Germinal center (tissue), 1 donor: ENCODE data around the gene PWP1.
A peak's percentile ranks its signal among the peaks of the same experiment; 100 is the strongest.
"Not testable (repeated sequence)": the region's sequence is repeated elsewhere in the genome, so short reads cannot be mapped to it uniquely, and the experiment has no call there.

Experiments
- DNase-seq: peaks from one replicate; pipeline ENCODE4 v3.0.0; 2012; ENCODE audit warnings: mixed read lengths, low spot score

The PWP1 gene

GRCh38 chr12:107668320-107669098, 17.1 kb upstream of the PWP1 start:
- no peak for DNase-seq

GRCh38 chr12:107669946-107670345, 15.7 kb upstream of the PWP1 start:
- DNase-seq, result no peak

DNA sequence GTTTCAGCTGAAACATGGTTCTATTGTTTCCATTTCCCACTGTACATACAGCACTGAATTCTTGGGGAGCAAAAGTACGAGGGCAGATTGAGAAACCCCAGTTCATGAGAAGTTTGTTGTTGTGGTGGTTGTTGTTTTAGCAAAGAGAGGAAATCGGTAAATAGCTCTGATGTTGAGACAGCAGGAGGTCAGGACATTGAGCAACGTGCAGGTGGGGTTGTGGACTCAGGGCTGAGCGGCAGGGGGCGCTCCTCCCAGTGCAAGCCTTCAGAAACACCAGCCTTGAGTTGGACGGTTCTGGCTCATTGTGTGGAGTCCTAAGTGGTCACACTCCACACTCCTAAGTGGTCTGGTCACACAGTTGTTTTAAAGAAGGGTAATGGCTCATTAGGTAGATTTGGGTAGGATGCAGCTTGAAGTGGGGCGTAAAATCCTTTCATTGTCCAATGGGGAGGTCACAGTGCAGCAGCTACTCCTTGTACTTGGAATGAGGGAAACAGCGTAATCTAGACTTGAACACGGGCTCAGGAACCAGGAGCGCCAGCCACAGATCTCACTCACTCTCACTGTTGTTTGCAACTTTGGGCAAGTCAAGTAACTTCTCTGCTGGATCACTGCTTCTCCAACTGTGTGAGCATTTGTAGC, 14.5 kb upstream of the PWP1 start:
- peak; percentile 26 for DNase-seq

GRCh38 chr12:107677671-107678070, 7.9 kb upstream of the PWP1 start:
- DNase-seq, result no peak

DNA sequence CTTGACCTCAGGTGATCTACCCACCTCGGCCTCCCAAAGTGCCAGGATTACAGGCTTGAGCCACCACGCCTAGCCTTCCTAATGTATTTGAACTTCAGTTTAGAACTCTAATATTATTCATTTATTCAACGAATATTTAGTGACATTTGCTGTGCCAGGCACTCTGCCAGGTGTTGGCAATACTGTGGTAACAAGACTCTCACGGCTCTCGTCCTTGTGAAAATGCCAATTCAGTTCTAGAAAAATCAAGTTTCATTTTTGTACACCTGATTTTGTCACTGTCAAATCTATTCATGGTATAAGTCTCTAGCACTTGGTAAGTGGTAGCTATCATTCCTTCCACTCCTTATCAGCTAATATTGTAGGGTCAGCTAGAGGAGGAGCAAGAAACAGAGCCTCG, 6.3 kb upstream of the PWP1 start:
- DNase-seq, result no peak

GRCh38 chr12:107681455-107681835, 4.2 kb upstream of the PWP1 start:
- no peak for DNase-seq

GRCh38 chr12:107681836-107682820, 3.5 kb upstream of the PWP1 start:
- no peak for DNase-seq

GRCh38 chr12:107684029-107684795, 1.4 kb upstream of the PWP1 start:
- DNase-seq, result no peak

DNA sequence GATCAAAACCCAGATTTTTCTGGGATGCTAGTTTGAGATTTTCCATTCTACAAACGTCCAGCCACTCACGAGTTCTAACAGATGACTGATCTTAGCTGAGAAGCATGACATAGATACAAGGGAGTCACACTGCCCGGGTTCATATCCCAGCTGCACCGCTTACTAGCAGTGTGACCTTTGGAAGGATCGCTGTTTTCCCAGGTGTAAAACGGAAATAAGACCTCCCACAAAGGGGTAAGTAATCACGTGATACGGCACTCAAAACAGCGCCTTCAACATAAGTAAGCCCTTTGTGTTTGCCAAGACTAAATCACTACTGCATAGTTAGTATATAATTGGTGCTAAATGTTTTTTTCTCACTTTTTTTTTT, 624 bp upstream of the PWP1 start:
- no peak for DNase-seq

DNA sequence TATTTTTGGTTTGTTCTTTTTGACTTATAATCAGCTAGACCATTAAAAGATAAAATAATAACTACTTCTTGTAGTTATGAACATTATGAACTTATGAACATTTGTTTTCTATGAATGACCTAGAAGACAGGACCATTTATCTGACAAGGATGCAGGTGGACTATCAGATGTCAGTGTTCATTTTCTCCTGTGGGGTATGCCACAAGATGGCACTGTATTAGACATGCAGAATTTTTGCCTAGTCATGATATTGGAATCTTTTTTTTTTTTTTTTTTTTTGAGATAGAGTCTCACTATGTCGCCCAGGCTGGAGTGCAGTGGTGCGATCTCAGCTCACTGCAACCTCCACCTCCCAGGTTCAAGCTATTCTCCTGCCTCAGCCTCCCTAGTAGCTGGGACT, 10.2 kb downstream of the PWP1 start:
- DNase-seq, result not testable (repeated sequence)

DNA sequence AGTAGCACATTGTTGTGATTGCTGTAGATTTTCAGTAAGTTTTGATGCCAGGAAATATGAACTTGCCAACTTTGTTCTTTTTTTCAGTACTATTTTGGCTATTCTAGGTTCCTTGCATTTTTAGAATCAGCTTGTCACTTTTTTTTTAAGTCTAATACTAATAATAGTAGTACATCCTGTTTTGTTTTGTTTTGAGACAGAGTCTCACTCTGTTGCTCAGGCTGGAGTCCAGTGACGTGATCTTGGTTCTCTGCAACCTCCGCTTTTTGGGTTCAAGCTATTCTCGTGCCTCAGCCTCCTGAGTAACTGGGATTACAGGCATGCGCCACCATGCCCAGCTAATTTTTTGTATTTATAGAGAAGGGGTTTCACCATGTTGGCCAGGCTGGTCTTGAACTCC, 16.5 kb downstream of the PWP1 start:
- no peak for DNase-seq

DNA sequence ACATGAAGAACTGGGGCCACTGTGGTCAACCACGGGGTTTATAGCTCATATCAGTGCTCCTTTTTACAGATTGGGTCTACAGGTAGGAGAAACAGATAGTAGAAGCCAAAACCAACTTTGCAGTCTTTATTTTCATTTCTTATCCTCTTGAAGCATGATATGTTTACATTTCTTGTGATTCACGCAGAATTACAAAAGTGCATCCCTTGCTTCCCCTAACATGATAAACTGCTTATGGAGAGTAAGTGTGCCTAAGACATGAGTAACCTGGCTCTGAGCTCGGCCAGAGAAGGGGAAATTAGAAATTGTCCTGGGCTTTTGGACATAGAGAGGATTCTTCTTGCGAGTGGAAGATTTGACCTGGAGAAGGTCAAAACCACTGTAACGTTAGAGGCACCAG, 18.4 kb downstream of the PWP1 start:
- DNase-seq, result no peak

- DNase-seq, result not testable (repeated sequence)
Observed at GRCh38 chr12:107705522-107705921, 19.9 kb downstream of the PWP1 start.

- DNase-seq, result no peak
Observed at GRCh38 chr12:107715780-107716179, 30.2 kb downstream of the PWP1 start.

DNA sequence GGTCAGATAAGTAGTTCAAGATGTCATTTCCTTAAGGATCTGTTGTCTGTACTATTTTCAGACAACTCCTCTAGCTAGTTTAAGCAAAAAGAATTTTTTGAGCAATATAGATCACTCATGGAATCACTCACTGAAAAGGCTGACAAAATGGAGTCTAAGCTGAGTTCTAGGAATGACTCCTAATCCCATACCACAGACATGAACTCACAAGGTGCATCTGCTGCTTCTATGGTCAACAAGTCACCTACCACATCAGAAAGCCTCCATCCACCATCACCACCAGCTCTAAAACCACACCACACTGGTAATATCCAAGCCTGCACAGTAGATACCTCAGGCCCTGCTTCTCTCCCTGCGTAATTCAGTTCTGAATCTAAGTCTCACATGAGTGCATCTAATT, 33.0 kb downstream of the PWP1 start:
- no peak for DNase-seq

- DNase-seq, result not testable (repeated sequence)
Observed at GRCh38 chr12:107727327-107727726, 41.7 kb downstream of the PWP1 start.

- DNase-seq, result not testable (repeated sequence)
Observed at GRCh38 chr12:107727742-107728141, 42.1 kb downstream of the PWP1 start.

- DNase-seq, result no peak
Observed at GRCh38 chr12:107730618-107731341, 45.2 kb downstream of the PWP1 start.

- DNase-seq, result peak; percentile 43
Observed at GRCh38 chr12:107731366-107731765, 45.8 kb downstream of the PWP1 start.

- DNase-seq, result no peak
Observed at GRCh38 chr12:107732365-107732764, 46.8 kb downstream of the PWP1 start.

DNA sequence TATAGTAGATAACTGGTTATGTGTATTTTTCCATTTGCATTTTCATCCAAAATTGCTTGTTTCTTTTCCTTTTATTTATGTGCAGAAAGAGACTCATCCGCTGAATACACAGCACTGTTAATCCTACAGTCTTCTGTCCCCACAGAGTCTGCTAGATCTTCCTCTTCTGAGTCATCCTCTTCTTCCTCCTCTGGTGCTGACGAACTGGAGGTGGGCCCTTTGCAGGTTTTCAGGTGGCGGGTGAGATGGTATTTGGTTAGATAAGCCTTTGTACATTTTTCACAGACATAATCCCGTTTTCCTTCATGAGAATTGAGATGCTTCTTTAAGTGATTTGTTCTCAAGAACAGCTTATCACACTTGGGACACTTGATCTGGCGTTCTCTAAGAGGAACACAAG, 48.5 kb downstream of the PWP1 start:
- DNase-seq, result no peak
